ENCODE data around the gene NAT16.

- TF ChIP-seq ARHGAP35 (CRISPR knock-in tag; IDR thresholded peaks at IDR 0.05; ENCODE audit: borderline replicate concordance) (no peak), TP53 (CRISPR knock-in tag; conservative IDR thresholded peaks at IDR 0.05) (no peak)
These were observed 19.2 kb downstream of the NAT16 start for GRCh38 chr7:101160910-101161309.
